K562 (cell line): ENCODE data around the gene CHRNG. TPM values are rescaled to one million over a fixed set of nuclear protein-coding genes. Genes with fewer than 3 reads are reported as not detected.
A peak's percentile ranks its signal among the peaks of the same experiment; 100 is the strongest.

Source experiments
- ATAC-seq: fragments of 200-7000 bp; cut with Tn5 transposase; 3 replicates; pipeline ENCODE4 v1.9.1; 2020; ENCODE audit warnings: moderate library complexity
- BruUV-seq: library from RNA; stranded (reverse); fragments of 400-500 nt; replicated peaks from 2 replicates; lab custom pipeline; 2021; lab: Mats Ljungman, UMichigan
- CTCF ChIA-PET: fragments of 300-600 bp; formaldehyde crosslinking; extraction: SDS; loops from one replicate; lab custom pipeline; 2021; ENCODE audit warnings: low intra/inter-chr PET ratio; lab: Yijun Ruan, JAX
- POLR2A ChIA-PET: fragments of 300-600, 350-650 bp; sonication (Branson Sonifier 250); formaldehyde crosslinking; extraction: SDS; loops from one replicate; lab custom pipeline; 2021; ENCODE audit warnings: antibody characterized with exemption, inconsistent platforms; lab: Yijun Ruan, JAX
- DNase-seq, 4 experiments: peaks; one replicate each; pipeline versions ENCODE4 v3.0.0 to v3.0.0-alpha.2; 2011 to 2018; ENCODE audit warnings: low spot score in 3 of 4, mixed read lengths in 3 of 4; ENCODE audit errors: extremely low read depth in 1 of 4
- FAIRE-seq: peaks from 2 replicates; lab custom pipeline; 2011; peaks lifted over from hg19 to GRCh38; lab: Jason Lieb, UNC
- H2AFZ ChIP-seq: 2 replicates; pipeline ENCODE4 v1.6.0; 2011; ENCODE audit warnings: low read depth, low read length, control low read depth, inconsistent platforms
- H3K27ac ChIP-seq: fragments of 200-600 bp; 3 replicates; pipeline ENCODE4 v1.8.0; 2011; ENCODE audit warnings: low read depth, mild to moderate bottlenecking, control low read depth, inconsistent platforms, low read length, moderate library complexity, mixed read lengths; ENCODE audit errors: extremely low read depth
- H3K27me3 ChIP-seq, 2 experiments: fragments of 300-600 bp in 1 of 2; 2 replicates in 1 of 2; 3 replicates in 1 of 2; pipeline versions ENCODE4 v1.6.0 to v1.8.0; 2011; ENCODE audit warnings: inconsistent platforms in 2 of 2, low read length in 2 of 2, mild to moderate bottlenecking in 1 of 2, mixed read lengths in 1 of 2, moderate library complexity in 1 of 2; ENCODE audit not compliant: control insufficient read depth in 2 of 2, insufficient read depth in 2 of 2
- H3K36me3 ChIP-seq: fragments of 300-600 bp; 3 replicates; pipeline ENCODE4 v1.8.0; 2011; ENCODE audit warnings: mild to moderate bottlenecking, low read length, inconsistent platforms; ENCODE audit not compliant: control insufficient read depth, insufficient read depth
- H3K4me1 ChIP-seq, 2 experiments: fragments of 200-600 bp in 1 of 2; replicated peaks in 1 of 2; 2 replicates in 1 of 2; 3 replicates in 1 of 2; pipeline versions ENCODE4 v1.5.1 to v1.8.0; 2011; ENCODE audit warnings: inconsistent platforms in 2 of 2, low read length in 2 of 2, mild to moderate bottlenecking in 1 of 2, mixed read lengths in 1 of 2, moderate library complexity in 1 of 2; ENCODE audit not compliant: control insufficient read depth in 2 of 2, insufficient read depth in 2 of 2
- H3K4me2 ChIP-seq: 2 replicates; pipeline ENCODE4 v1.6.1; 2011; ENCODE audit warnings: low read length, control low read depth, inconsistent platforms, mixed read lengths; ENCODE audit not compliant: insufficient read depth
- H3K4me3 ChIP-seq: fragments of 200-600 bp; sonication (generic), shearing (Covaris generic); 2 replicates; pipeline ENCODE4 v1.5.1; 2016; ENCODE audit warnings: control low read depth, inconsistent platforms
- H3K79me2 ChIP-seq: fragments of 200-600 bp; 3 replicates; pipeline ENCODE4 v1.8.0; 2011; ENCODE audit warnings: low read length, inconsistent platforms; ENCODE audit not compliant: control insufficient read depth, insufficient read depth
- H3K9ac ChIP-seq, 2 experiments: 2 replicates each; pipeline versions ENCODE4 v1.6.0 to v1.6.1; 2011; ENCODE audit warnings: low read depth in 2 of 2, low read length in 2 of 2, control low read depth in 1 of 2, inconsistent platforms in 1 of 2, mild to moderate bottlenecking in 1 of 2, mixed read lengths in 1 of 2; ENCODE audit not compliant: insufficient read depth in 1 of 2
- H3K9me1 ChIP-seq: one replicate; pipeline ENCODE4 v1.6.0; 2011; ENCODE audit warnings: inconsistent platforms, mild to moderate bottlenecking, low read length, moderate library complexity; ENCODE audit not compliant: control insufficient read depth, insufficient read depth
- H3K9me3 ChIP-seq: replicated peaks from 2 replicates; pipeline ENCODE4 v1.5.1; 2011; ENCODE audit warnings: low read depth, low read length, inconsistent platforms; ENCODE audit not compliant: control insufficient read depth, insufficient read depth
- H4K20me1 ChIP-seq: replicated peaks from 2 replicates; pipeline ENCODE4 v1.6.1; 2011; ENCODE audit warnings: low read length, inconsistent platforms, mixed read lengths; ENCODE audit not compliant: control insufficient read depth, insufficient read depth
- CEBPG ChIP-seq, 3 experiments: fragments of 200-800 bp in 1 of 3; sonication (Bioruptor generic) in 1 of 3; sonication (generic) in 1 of 3; formaldehyde crosslinking in 1 of 3; IDR thresholded peaks in 2 of 3; conservative IDR thresholded peaks in 1 of 3; 2 replicates each; pipeline versions ENCODE4 v1.6.1 to v1.8.0; 2016 to 2022; ENCODE audit warnings: missing compliant biosample characterization in 2 of 3, missing genetic modification characterization in 2 of 3, mild to moderate bottlenecking in 1 of 3, missing genetic modification reagents in 1 of 3
- CREB1 ChIP-seq, 2 experiments: sonication (generic) in 1 of 2; formaldehyde crosslinking in 1 of 2; IDR thresholded peaks; 2 replicates each; pipeline versions ENCODE4 v1.6.1 to v1.8.0; 2012 to 2022; ENCODE audit warnings: inconsistent platforms in 1 of 2, mild to moderate bottlenecking in 1 of 2, missing genetic modification reagents in 1 of 2, moderate library complexity in 1 of 2
- E2F3 ChIP-seq: fragments of 250-450 bp; sonication (Bioruptor Pico); IDR thresholded peaks from 2 replicates; pipeline ENCODE4 v1.4.0; 2020; ENCODE audit warnings: mild to moderate bottlenecking
- EWSR1 ChIP-seq: fragments of 450-650 bp; IDR thresholded peaks from 2 replicates; pipeline ENCODE4 v1.6.1; 2018; ENCODE audit warnings: borderline replicate concordance, mild to moderate bottlenecking, low read depth, moderate library complexity; ENCODE audit not compliant: partially characterized antibody
- HMG20B ChIP-seq: fragments of 250-450 bp; sonication (Bioruptor Pico); IDR thresholded peaks from 2 replicates; pipeline ENCODE4 v1.5.0; 2021; ENCODE audit warnings: mild to moderate bottlenecking
- NCOA2 ChIP-seq, 2 experiments: fragments of 450-650 bp; IDR thresholded peaks; 2 replicates each; pipeline ENCODE4 v1.6.1; 2018; ENCODE audit warnings: mild to moderate bottlenecking in 2 of 2, moderate library complexity in 1 of 2; ENCODE audit not compliant: partially characterized antibody in 2 of 2
- PHF8 ChIP-seq: fragments of 200-600 bp; sonication (generic); IDR thresholded peaks from 2 replicates; pipeline ENCODE4 v1.6.1; 2012; ENCODE audit warnings: mixed run types, mild to moderate bottlenecking, inconsistent platforms, low read length, moderate library complexity, borderline replicate concordance
- POLR2AphosphoS5 ChIP-seq: IDR thresholded peaks from 2 replicates; pipeline ENCODE4 v1.6.1; 2011; ENCODE audit warnings: mild to moderate bottlenecking, low read depth, low read length, moderate library complexity; ENCODE audit not compliant: control insufficient read depth, insufficient read depth
- ZKSCAN8 ChIP-seq: fragments of 200-800 bp; sonication (Bioruptor generic); IDR thresholded peaks from 2 replicates; pipeline ENCODE4 v1.6.1; 2016; ENCODE audit warnings: missing genetic modification characterization, missing compliant biosample characterization
- ZNF77 ChIP-seq: fragments of 250-450 bp; sonication (Bioruptor Pico); IDR thresholded peaks from 2 replicates; pipeline ENCODE4 v1.5.0; 2020
- ZNF79 ChIP-seq: fragments of 250-450 bp; sonication (Bioruptor Pico); IDR thresholded peaks from 2 replicates; pipeline ENCODE4 v1.4.0; 2020; ENCODE audit warnings: low read depth, mild to moderate bottlenecking, moderate library complexity
- WGBS: fragments of 100-300 bp; shearing (Covaris generic); methylation state at CpG from one replicate; pipeline ENCODE4 v1.1.6; 2016; ENCODE audit warnings: low coverage, mixed read lengths; ENCODE audit not compliant: insufficient coverage; ENCODE audit errors: missing lambda C conversion rate; 5-methylcytosine and 5-hydroxymethylcytosine counted together
- in situ Hi-C: fragments of 300-500 bp; cut with MboI; formaldehyde crosslinking; loops from 4 replicates; pipeline ENCODE4 v1.15.0; 2018; ENCODE audit warnings: inconsistent platforms, mixed read lengths
- intact Hi-C: fragments of 100-400 bp; cut with micrococcal nuclease; formaldehyde crosslinking; loops from 2 replicates; pipeline ENCODE4 v1.14.2; 2022
- polyA plus RNA-seq, 8 experiments: library from polyadenylated mRNA; depleted of rRNA in 4 of 8; stranded (reverse) in 5 of 8; unstranded in 3 of 8; fragments of >200 nt; fragmentation: Nextera tagmentation in 2 of 8; fragmentation: Illumina TruSeq in 1 of 8; extraction: Ambion mirVana in 2 of 8; extraction: Trizol in 1 of 8; gene quantifications; 2 replicates each; pipeline versions ENCODE4 v1.2.1 to v1.2.3, GENCODE V29; 2011 to 2014; ENCODE audit warnings: inconsistent platforms in 1 of 8, missing spikeins in 1 of 8
- total RNA-seq, 7 experiments: library from RNA; depleted of rRNA in 6 of 7; stranded (reverse); fragments of >200 nt in 6 of 7; fragmentation: Illumina TruSeq in 2 of 7; extraction: Trizol in 2 of 7; gene quantifications; 2 replicates each; pipeline versions ENCODE4 v1.2.1 to v1.2.3, GENCODE V29; 2011 to 2021; ENCODE audit warnings: low replicate concordance in 1 of 7
- TF ChIP-seq, protein P1 (sequence below): sonication (generic); formaldehyde crosslinking; IDR thresholded peaks from 2 replicates; pipeline ENCODE4 v1.8.1; 2023; ENCODE audit warnings: mild to moderate bottlenecking, missing genetic modification reagents
- TF ChIP-seq, protein P2 (sequence below): IDR thresholded peaks from 2 replicates; pipeline ENCODE4 v1.6.1; 2011; ENCODE audit not compliant: insufficient read length; ENCODE audit errors: extremely low read depth
- TF ChIP-seq, protein P3 (sequence below), 2 experiments: fragments of 450-650 bp in 1 of 2; sonication (generic) in 1 of 2; formaldehyde crosslinking in 1 of 2; IDR thresholded peaks in 1 of 2; conservative IDR thresholded peaks in 1 of 2; 2 replicates each; pipeline versions ENCODE4 v1.6.1 to v1.8.1; 2016 to 2023; ENCODE audit warnings: mild to moderate bottlenecking in 2 of 2, moderate library complexity in 2 of 2, inconsistent platforms in 1 of 2, missing genetic modification reagents in 1 of 2
- TF ChIP-seq, protein P4 (sequence below): fragments of 450-650 bp; IDR thresholded peaks from 2 replicates; pipeline ENCODE4 v1.6.1; 2017; ENCODE audit warnings: mild to moderate bottlenecking, moderate library complexity

CHRNG gene
- total and polyA plus RNA-seq, 9 of the 15 experiments (the other 6 are each of a cell fraction or from before 2014, with no cell fraction given) = not detected

DNA sequence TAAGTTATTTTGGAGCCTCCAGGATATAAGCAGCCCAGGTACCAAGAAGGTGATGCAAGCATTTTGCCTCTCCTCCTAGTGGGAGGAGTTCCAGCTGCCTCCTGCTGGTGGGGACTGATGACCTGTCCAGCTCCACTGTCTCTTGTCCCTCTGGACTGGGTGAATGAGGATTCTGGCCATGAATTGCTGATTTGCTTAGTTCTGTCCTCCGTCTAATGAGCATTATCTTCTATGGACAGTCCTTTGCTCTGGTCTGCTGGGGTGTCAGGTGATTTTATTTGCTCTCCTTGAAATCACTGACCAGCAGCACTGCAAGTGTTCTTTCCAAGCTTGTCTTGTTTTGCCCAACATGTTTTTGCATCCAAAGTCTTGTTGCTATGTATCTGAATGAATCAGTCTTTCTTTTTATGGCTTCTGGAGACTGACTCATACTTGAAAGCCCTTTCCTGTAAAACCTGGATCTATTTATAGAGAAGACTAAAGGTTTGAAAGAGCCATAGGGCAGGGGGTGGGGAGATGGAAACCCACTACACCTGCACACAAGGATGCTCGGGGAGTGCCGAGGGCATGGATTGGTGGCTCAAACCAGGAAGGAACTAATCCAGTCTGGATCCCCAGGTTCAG is 53.4 kb downstream of the CHRNG start:
- no peak overlapping the region for H3K4me2 ChIP-seq
- whole genome bisulfite sequencing = 6% methylated on average over 3 of the region's 3 CpGs
- H3K79me2 ChIP-seq = no peaks in the 10 kb centered on the region
- no peaks in the 10 kb centered on the region for H3K36me3 ChIP-seq
- no peaks in the 10 kb centered on the region for H4K20me1 ChIP-seq
- no peak for FAIRE-seq
- ChIA-PET CTCF (no interaction called here), POLR2A (interaction anchor here (0.5 to 0.6 kb wide), 2 partner anchors 303 to 652 kb away, joined by 3 read pairs; no protein-coding TSS in a partner anchor)
- H3K9me3 ChIP-seq = no peaks in the 10 kb centered on the region
- H3K9ac ChIP-seq = no peak overlapping the region
- intact Hi-C loops = no loop called here
- no peak overlapping the region for H3K27ac ChIP-seq
- H2AFZ ChIP-seq = no peak overlapping the region
- BruUV-seq = no TSS peak
- H3K4me1 ChIP-seq = no peaks in the 10 kb centered on the region; a peak in 1 of 5 replicates
- in situ Hi-C loops = no loop called here
- H3K27me3 ChIP-seq = peaks cover 0 to 24% of the 10 kb centered on the region in 2 experiments; a peak in 4 of 5 replicates
- peak in 2 of 4 experiments; percentile 6 to 15 for DNase-seq
- H3K4me3 ChIP-seq = no peak overlapping the region
- no peaks in the 10 kb centered on the region for H3K9me1 ChIP-seq
- peak; percentile 89 for ATAC-seq
- peak; percentile 45; the same call in 1 of the 2 replicates for TF ChIP-seq CEBPG (CRISPR knock-in tag; IDR thresholded peaks at IDR 0.05)
- peak in 1 of 2 experiments; percentile 9; a peak in 1 of 4 replicates for TF ChIP-seq CEBPG (tag; conservative IDR thresholded peaks at IDR 0.05 in 1 of 2, IDR thresholded peaks at IDR 0.05 in 1 of 2)
- no peak for TF ChIP-seq ZKSCAN8 (CRISPR knock-in tag)
- no peak for TF ChIP-seq E2F3 (CRISPR knock-in tag)
- TF ChIP-seq, protein P1, sequence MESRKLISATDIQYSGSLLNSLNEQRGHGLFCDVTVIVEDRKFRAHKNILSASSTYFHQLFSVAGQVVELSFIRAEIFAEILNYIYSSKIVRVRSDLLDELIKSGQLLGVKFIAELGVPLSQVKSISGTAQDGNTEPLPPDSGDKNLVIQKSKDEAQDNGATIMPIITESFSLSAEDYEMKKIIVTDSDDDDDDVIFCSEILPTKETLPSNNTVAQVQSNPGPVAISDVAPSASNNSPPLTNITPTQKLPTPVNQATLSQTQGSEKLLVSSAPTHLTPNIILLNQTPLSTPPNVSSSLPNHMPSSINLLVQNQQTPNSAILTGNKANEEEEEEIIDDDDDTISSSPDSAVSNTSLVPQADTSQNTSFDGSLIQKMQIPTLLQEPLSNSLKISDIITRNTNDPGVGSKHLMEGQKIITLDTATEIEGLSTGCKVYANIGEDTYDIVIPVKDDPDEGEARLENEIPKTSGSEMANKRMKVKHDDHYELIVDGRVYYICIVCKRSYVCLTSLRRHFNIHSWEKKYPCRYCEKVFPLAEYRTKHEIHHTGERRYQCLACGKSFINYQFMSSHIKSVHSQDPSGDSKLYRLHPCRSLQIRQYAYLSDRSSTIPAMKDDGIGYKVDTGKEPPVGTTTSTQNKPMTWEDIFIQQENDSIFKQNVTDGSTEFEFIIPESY = no peak
- TF ChIP-seq EWSR1 = no peak
- TF ChIP-seq, protein P2, sequence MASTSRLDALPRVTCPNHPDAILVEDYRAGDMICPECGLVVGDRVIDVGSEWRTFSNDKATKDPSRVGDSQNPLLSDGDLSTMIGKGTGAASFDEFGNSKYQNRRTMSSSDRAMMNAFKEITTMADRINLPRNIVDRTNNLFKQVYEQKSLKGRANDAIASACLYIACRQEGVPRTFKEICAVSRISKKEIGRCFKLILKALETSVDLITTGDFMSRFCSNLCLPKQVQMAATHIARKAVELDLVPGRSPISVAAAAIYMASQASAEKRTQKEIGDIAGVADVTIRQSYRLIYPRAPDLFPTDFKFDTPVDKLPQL = no peak
- no peak for TF ChIP-seq PHF8
- no peak for TF ChIP-seq ZNF79 (CRISPR knock-in tag)
- TF ChIP-seq POLR2AphosphoS5 = no peak
- no peak for TF ChIP-seq HMG20B
- no peak for TF ChIP-seq NCOA2 (IDR thresholded peaks at IDR 0.05; ENCODE audit: partially characterized antibody in 2 of 2)
- no peak for TF ChIP-seq CREB1 (IDR thresholded peaks at IDR 0.05)
- no peak for TF ChIP-seq CREB1 (CRISPR knock-in tag; IDR thresholded peaks at IDR 0.05)
- TF ChIP-seq, protein P3, sequence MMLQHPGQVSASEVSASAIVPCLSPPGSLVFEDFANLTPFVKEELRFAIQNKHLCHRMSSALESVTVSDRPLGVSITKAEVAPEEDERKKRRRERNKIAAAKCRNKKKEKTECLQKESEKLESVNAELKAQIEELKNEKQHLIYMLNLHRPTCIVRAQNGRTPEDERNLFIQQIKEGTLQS (IDR thresholded peaks at IDR 0.05) = peak; percentile 69
- TF ChIP-seq, protein P3 (CRISPR knock-in tag; conservative IDR thresholded peaks at IDR 0.05) = no peak
- TF ChIP-seq, protein P4, sequence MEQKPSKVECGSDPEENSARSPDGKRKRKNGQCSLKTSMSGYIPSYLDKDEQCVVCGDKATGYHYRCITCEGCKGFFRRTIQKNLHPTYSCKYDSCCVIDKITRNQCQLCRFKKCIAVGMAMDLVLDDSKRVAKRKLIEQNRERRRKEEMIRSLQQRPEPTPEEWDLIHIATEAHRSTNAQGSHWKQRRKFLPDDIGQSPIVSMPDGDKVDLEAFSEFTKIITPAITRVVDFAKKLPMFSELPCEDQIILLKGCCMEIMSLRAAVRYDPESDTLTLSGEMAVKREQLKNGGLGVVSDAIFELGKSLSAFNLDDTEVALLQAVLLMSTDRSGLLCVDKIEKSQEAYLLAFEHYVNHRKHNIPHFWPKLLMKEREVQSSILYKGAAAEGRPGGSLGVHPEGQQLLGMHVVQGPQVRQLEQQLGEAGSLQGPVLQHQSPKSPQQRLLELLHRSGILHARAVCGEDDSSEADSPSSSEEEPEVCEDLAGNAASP = no peak
- no peak for TF ChIP-seq ZNF77 (CRISPR knock-in tag)
